ENCODE results near the gene KDM5A.
A peak's percentile ranks its signal among the peaks of the same experiment; 100 is the strongest.

KDM5A gene

GRCh38 chr12:272942-273341 is 116.2 kb downstream of the KDM5A start:
- no peak for DNase-seq (ENCODE audit: low spot score)

DNA sequence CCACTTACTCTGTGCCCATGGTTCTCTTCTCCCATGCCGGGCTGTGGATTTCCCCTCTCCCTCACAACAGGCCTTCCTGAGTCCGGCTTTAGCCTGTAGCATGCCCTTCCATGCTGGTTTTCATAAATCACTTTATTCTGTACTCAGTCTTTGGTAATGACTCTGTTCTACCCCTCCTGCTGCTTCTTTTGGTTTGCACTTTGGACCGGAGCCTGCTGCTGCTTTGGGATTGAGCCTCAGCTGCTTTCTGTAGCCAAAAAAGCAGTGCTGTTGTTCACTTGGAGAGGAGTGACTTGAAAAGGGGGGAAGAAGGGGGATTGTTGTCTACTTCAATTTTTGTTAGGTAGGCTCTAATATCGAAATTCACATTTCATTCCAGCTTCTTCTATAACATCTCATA is 118.0 kb downstream of the KDM5A start:
- no peak for DNase-seq (ENCODE audit: low spot score)

DNA sequence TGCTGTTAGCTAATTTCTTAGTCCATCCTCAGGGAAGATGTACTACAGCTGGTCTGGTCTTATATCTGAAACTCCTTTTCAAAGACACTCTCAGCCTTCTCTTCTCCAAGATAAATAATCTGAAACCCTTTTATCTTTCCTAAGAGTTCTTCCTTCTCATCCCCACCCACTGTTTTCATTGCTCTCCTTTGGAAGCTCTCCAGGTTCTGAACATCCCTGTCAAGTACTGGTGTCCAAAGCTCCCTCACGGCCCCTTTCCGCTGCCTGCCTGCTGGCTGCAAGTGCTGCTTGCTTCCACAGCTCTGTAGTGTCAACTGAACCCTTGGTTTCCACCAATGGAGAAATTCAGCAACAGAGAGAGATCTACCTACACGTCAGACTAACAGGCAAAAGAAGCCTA is 119.9 kb downstream of the KDM5A start:
- DNase-seq (ENCODE audit: low spot score) = no peak

DNA sequence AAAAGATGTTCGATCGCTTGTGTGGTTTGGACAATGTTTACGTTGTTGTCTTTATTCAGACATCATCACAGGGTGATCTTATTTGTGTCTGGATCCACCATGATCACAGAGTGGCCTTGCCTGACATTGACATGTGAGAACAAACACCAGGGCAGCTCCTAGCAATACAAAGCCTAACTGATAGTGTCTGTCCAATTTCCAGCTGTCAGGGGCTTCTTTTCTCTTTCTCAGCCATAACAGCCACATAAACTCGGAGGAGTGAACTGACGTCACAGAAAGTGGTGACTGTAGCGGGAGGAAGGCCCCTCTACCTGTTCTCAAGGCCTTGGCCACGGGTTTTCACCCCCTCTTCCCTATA is 120.7 kb downstream of the KDM5A start:
- DNase-seq (ENCODE audit: low spot score) = no peak

DNA sequence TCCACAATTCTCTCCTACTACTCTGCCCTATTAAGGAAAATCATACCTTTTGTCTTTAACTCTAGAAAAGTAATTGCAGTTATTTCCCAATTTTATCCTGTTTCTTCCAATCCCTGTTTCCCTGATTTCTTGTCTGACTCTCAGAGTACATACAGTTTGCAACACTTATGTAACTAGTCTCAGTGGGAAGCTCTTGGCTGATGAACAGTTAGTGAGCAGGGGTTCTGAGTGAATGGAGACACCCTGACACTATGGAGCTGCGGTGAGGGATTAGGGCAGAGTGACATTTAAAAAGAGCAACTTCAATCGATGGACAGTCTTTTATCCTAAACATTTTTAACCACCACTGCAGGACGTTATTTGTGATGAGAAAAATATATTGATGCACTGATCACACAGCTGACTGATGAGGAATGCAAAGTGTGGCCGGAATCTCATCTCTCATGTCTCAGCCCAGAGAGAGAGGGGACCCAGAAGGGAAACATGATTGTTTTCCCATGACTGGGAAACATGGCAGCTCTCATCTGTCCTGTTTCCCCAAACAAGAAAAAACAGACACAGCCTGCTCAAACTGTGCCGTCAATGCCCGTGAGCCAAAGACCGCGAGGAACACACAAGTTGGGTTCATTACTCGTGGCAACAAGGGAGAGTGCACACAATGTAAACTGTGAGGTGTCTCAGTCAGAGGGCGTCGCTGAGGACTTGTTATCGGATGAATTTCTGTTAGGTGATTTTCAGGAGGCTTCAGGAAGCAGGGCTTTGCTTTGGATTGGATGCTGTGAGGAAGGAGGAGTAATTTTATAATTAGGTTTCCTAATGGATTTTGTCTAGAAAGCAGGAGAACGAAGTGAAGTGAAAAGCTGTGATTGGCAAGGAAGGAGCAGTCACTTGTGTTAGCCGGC is 121.3 kb downstream of the KDM5A start:
- DNase-seq (ENCODE audit: low spot score) = no peak

DNA sequence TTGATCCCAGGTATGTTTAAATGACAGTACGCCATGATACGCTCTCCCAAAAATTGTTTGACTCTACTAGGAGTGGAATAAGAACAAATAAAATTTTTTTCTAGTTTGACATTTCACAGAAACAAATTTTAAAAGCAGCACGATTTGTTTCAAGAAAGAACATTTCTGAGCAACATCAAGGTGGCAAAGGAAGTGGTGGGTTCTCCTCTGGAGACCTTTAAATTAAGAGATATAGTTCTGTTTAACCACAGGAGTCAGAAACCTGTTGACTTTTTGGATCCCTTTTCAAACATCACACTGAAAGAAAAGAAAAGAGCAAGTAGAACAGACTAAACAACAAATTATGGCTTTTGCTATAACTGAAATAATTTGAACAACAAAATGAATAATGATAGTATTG is 124.0 kb downstream of the KDM5A start:
- DNase-seq (ENCODE audit: low spot score) = no peak

GRCh38 chr12:264269-264668 is 124.9 kb downstream of the KDM5A start:
- DNase-seq (ENCODE audit: low spot score) = no peak

GRCh38 chr12:263574-263973 is 125.5 kb downstream of the KDM5A start:
- no peak for DNase-seq (ENCODE audit: low spot score)

DNA sequence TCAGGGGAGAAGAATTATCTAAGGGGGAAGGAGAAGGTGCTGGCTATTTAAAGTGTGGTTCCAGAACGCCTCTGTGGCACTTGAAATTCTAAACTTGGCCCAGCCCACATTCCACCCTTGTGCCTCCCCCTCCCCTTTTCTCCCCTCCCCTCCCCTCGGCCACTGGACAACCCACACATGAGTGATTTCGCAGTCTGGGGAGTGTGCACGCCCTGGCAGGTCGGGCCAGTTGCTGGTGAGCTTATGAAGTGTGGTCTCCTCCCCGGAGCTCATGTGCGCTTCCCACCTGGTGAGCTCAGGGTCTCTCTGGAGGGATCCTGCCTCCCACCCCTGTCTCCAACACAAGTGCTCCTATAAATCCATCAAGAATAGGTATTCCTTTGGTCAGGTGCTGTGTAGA is 126.3 kb downstream of the KDM5A start, which contains the start of gene SLC6A13:
TSS of gene SLC6A13 (minus strand) at position 20 of the 400 bp plus-strand sequence. CDS start 2,784 bp downstream, outside the sequence.
- DNase-seq (ENCODE audit: low spot score) = no peak

- no peak for DNase-seq (ENCODE audit: low spot score)
These were observed 127.0 kb downstream of the KDM5A start for GRCh38 chr12:262113-262512.

DNA sequence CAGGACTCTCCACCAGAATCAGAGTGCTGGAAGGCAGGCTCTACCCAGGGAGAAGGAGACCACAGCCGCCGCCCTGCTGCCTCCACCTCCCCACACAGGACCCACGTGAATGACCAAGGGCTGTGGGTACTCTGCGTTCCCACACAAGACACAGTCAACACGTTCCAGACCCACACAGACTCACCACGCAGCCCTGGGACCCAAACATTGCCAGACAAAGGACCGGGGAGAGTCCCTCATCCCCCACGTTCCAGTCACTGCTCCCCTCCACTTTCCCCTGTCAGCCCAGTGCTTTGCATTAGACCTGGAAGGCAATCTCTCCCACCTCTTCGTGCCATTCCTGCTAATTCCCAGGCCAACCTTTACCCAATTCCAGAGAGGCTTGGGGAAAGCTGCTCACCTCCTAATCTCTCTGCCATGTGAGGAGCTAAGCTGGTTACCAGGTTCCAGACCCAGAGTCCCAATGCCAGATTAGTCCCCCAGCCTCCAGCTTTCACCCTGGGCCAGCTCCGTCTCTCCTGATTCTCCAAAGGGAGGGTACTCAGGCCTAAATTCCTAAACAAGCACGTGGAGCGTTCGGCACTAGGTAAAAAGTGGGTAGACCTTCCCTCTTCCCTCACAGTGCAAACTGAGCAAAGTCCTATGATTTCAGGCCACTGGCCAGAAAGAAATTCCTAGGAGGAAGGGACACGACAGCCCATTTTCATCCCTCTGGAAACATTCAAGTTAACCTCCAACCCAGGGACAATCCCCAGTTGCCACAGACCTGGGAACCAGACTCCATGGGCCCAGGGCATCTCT is 131.4 kb downstream of the KDM5A start:
- DNase-seq (ENCODE audit: low spot score) = no peak

DNA sequence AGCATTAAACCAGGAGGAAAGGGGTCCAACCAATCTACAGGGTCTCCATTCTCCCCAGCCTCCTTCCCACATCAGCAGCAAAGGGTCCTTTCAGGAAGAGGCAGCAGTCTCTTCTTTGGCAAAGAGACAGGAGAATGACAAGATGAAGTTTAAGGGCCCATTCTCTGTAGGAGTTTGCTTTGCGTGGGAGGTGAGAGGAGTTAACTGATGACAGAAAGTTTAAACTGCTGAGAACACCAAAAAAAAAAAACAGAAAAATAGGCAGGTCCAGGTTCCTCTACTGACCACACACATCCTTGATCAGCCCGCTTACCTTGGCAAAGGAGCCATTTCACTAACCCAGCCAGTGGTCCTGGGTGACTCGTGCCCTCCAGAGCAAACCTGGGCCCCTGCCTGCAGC is 132.2 kb downstream of the KDM5A start:
- DNase-seq (ENCODE audit: low spot score) = no peak

- DNase-seq (ENCODE audit: low spot score) = no peak
These were observed 132.9 kb downstream of the KDM5A start for GRCh38 chr12:256225-256624.

DNA sequence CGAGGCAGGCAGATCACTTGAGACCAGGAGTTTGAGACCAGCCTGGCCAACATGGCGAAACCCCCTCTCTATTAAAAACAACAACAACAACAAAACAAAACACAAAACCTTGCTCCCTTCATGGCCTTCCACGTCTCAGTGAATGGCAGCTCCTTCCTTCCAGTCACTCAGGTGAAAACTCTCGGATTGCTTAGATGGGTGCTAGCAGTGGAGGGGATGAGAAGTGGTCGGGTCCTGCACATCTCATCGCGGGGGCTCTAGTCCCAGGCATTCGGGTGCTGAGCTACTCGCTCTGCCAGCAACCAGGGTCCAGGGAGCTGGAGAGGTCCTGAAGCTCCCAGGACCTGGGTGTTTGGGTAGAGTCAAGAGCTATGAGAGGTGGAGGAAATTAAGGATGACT is 134.2 kb downstream of the KDM5A start:
- DNase-seq (ENCODE audit: low spot score) = no peak

- no peak for DNase-seq (ENCODE audit: low spot score)
These were observed 135.1 kb downstream of the KDM5A start for GRCh38 chr12:254039-254438.

GRCh38 chr12:253116-253831 is 135.8 kb downstream of the KDM5A start:
- DNase-seq (ENCODE audit: low spot score) = no peak

DNA sequence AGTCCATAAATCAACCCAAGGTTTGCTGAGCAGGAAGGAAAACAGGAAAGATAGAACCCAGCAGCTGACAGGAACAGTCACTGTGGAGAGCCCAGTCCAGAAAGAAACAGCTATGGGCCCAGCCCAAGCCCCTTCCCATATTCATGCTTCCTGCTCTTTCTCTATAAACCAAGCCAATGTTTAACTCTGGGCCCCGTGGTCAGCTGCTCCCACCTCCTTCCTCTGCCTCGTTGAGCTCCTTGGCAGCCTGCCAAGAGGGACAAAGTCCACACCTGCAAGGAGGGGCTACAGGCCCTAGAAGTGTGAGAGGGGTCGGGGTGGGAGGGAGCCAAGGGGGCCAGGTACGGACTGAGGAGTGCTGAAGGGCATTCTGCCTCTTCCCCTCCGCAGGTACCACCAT is 136.5 kb downstream of the KDM5A start:
- DNase-seq (ENCODE audit: low spot score) = no peak

DNA sequence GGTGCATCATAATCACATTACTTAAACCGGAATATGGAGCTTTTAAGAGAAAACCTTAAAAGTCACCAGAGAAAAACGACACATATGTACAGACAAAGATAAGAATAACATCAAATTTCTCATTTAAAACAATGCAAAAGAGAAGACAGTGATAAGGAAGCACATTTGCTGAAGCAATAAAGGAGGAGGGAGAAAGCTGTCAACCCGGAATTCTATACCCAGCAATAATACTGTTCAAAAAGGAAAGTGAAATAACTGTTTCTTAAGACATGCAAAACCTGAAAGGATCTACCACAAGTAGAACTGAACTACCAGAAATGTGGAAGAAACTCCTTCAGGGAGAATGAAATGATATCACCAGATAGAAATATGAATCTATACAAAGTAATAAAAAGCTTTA is 141.8 kb downstream of the KDM5A start:
- no peak for DNase-seq (ENCODE audit: low spot score)

DNA sequence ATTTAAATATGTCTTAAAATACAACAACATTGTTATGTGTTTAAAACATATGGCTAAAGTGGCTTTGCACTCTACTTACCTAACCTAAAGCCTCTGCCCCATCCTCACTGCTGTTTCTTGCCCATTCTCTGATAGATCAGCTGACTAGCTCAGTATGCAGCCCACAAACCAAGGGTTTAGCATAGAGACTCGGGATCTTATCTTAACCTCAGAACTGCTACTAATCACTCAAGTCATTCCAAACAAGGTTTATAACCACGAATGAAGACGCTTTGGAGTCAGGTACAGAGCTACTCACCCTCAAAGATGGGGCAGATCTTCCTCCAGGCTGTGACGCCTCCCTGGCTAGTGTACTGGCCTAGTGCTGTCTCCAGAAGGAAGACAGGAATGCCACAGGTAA is 145.7 kb downstream of the KDM5A start:
- peak; percentile 7 for DNase-seq (ENCODE audit: low spot score)

GRCh38 chr12:242496-242895 is 146.6 kb downstream of the KDM5A start:
- peak; percentile 5 for DNase-seq (ENCODE audit: low spot score)

GRCh38 chr12:241266-241665 is 147.9 kb downstream of the KDM5A start:
- peak; percentile 3 for DNase-seq (ENCODE audit: low spot score)

DNA sequence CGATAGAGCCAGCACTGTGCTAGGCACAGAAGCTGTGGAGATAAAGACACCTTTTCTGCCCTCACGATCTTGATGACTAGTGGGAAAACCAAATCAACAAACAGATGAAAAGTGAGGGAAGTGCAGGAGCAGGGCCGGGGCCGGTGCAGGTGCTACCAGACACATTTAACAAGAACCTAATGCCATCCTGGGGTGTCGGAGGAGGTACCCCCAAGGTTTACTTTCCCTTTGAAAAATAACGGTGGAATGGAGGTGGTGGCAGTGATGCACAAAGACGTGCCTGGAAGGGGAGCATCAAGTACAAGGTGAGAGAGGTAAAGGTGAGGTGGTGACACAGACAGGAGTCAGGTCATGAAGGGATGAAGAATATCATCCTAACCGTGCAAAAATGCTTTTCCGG is 148.6 kb downstream of the KDM5A start:
- peak; percentile 13 for DNase-seq (ENCODE audit: low spot score)
